B cell (primary cell): Measurements from ENCODE around the gene QKI.

ENCODE experiments used
- CTCF ChIP-seq: fragments of 200-600 bp; IDR thresholded peaks from one replicate; pipeline ENCODE4 v1.8.0; 2022; ENCODE audit warnings: antibody characterized with exemption, mild to moderate bottlenecking
- EZH2 ChIP-seq: IDR thresholded peaks from 2 replicates; pipeline ENCODE4 v1.6.1; 2012; ENCODE audit warnings: borderline replicate concordance, low read depth, mild to moderate bottlenecking, moderate library complexity, low read length; ENCODE audit not compliant: insufficient read depth, poor library complexity, severe bottlenecking

GRCh38 chr6:163600331-163600730, 185.8 kb downstream of the QKI start:
- no peak for TF ChIP-seq CTCF
- TF ChIP-seq EZH2, result no peak
